ENCODE measurements around the gene ERC2.

GRCh38 chr3:56268616-56269383, 199.5 kb downstream of the ERC2 start:
- TF ChIP-seq PPARA (CRISPR knock-in tag; IDR thresholded peaks at IDR 0.05; ENCODE audit: borderline replicate concordance) (no peak), TSHZ2 (CRISPR knock-in tag; IDR thresholded peaks at IDR 0.05) (no peak)

Measured in SK-N-SH treated with all-trans-retinoic acid at 6 μM for 48 hours (cell line).